Measurements from ENCODE around the gene ECSIT.

ECSIT gene

GRCh38 chr19:11551603-11552235 is 22.8 kb upstream of the ECSIT start:
- TF ChIP-seq POLR2AphosphoS5 (IDR thresholded peaks at IDR 0.05; ENCODE audit: low read depth, low read length) (no peak), SIN3A (IDR thresholded peaks at IDR 0.05; ENCODE audit: borderline replicate concordance, insufficient read depth, low read length) (no peak), FOXP2 (optimal IDR thresholded peaks at IDR 0.05; ENCODE audit: borderline replicate concordance, extremely low read depth, extremely low read length, insufficient read depth) (no peak), TAF1 (IDR thresholded peaks at IDR 0.05; ENCODE audit: borderline replicate concordance, insufficient read depth, low read length) (no peak), REST (IDR thresholded peaks at IDR 0.05; ENCODE audit: insufficient read depth in 1 of 2, low read depth in 2 of 2, low read length in 2 of 2) (no peak)

- no peak for TF ChIP-seq REST (IDR thresholded peaks at IDR 0.05; ENCODE audit: insufficient read depth in 1 of 2, low read depth in 2 of 2, low read length in 2 of 2)
- TF ChIP-seq TAF1 (IDR thresholded peaks at IDR 0.05; ENCODE audit: borderline replicate concordance, insufficient read depth, low read length): no peak
- TF ChIP-seq POLR2AphosphoS5 (IDR thresholded peaks at IDR 0.05; ENCODE audit: low read depth, low read length): no peak
- no peak for TF ChIP-seq SIN3A (IDR thresholded peaks at IDR 0.05; ENCODE audit: borderline replicate concordance, insufficient read depth, low read length)
- no peak for TF ChIP-seq FOXP2 (optimal IDR thresholded peaks at IDR 0.05; ENCODE audit: borderline replicate concordance, extremely low read depth, extremely low read length, insufficient read depth)
These were observed 21.3 kb upstream of the ECSIT start for GRCh38 chr19:11550265-11550664.

- TF ChIP-seq REST (IDR thresholded peaks at IDR 0.05; ENCODE audit: insufficient read depth in 1 of 2, low read depth in 2 of 2, low read length in 2 of 2): no peak
- TF ChIP-seq FOXP2 (optimal IDR thresholded peaks at IDR 0.05; ENCODE audit: borderline replicate concordance, extremely low read depth, extremely low read length, insufficient read depth): no peak
- TF ChIP-seq POLR2AphosphoS5 (IDR thresholded peaks at IDR 0.05; ENCODE audit: low read depth, low read length): no peak
- no peak for TF ChIP-seq SIN3A (IDR thresholded peaks at IDR 0.05; ENCODE audit: borderline replicate concordance, insufficient read depth, low read length)
- TF ChIP-seq TAF1 (IDR thresholded peaks at IDR 0.05; ENCODE audit: borderline replicate concordance, insufficient read depth, low read length): no peak
These were observed 20.5 kb upstream of the ECSIT start for GRCh38 chr19:11549386-11549953.

DNA sequence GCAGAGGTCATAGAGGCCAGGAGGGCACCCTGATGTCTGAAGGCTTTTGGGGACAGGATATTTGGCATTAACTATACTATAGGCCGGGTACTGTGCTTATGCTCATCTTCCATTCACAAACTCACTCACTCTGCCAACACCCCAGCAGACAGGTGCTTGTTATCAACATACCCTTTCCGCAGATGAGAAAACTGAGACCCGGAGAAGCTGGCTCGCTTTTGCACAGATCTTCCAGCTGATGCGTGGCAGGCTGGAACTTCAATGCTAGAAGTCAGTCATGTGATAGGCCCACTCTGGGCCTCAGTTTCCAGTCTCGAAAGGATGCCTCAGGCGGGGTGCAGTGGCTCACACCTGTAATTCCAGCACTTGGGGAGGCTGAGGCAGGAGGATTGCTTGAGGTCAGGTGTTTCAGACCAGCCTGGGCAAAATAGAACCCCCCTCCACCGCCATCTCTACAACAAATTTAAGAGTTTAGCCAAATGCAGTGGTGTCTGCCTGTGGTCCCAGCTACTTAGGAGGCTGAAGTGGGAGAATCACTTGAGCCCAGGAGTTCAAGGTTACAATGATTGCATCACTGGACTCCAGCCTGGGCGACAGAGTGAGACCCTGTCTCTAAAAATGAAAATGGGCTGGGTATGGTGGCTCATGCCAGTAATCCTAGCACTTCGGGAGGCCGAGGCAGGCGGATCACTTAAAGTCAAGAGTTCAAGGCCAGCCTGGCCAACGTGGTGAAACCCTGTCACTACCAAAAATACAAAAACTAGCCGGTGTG is 19.2 kb upstream of the ECSIT start:
- TF ChIP-seq REST (IDR thresholded peaks at IDR 0.05; ENCODE audit: insufficient read depth in 1 of 2, low read depth in 2 of 2, low read length in 2 of 2): no peak
- no peak for TF ChIP-seq SIN3A (IDR thresholded peaks at IDR 0.05; ENCODE audit: borderline replicate concordance, insufficient read depth, low read length)
- TF ChIP-seq POLR2AphosphoS5 (IDR thresholded peaks at IDR 0.05; ENCODE audit: low read depth, low read length): no peak
- TF ChIP-seq FOXP2 (optimal IDR thresholded peaks at IDR 0.05; ENCODE audit: borderline replicate concordance, extremely low read depth, extremely low read length, insufficient read depth): no peak
- no peak for TF ChIP-seq TAF1 (IDR thresholded peaks at IDR 0.05; ENCODE audit: borderline replicate concordance, insufficient read depth, low read length)

Measured in PFSK-1 (cell line).